ENCODE results near the gene MAP4K3. TPM values are rescaled to one million over a fixed set of nuclear protein-coding genes. Genes with fewer than 3 reads are reported as not detected.

Gene MAP4K3
- total and polyA plus RNA-seq, 10 of the 15 experiments (the other 5 are each of a cell fraction or from before 2014, with no cell fraction given): 0.04 to 0.95 (median 0.21) TPM; not detected in 1

DNA sequence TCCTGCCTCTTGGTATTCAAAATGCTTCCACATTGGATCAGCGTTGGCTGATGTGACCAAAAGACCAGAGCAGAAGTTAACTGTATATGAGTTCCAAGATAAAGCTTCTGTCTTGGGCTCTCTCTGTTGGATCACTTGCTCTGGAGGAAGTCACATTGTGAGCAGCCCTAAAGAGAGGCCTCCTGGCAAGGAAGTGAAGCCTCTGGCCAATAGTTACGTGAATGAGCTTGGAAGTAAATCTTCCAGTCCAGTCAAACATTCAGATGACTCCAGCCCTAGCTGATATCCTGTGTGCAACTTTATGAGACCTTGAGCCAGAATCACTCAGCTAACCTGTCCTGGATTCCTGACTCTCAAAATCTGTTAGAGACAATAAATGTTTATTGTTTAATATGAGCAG lies 125.6 kb downstream of the MAP4K3 start:
- H3K9me3 ChIP-seq (replicated peaks; ENCODE audit: control insufficient read depth, insufficient read depth, low read length): no peaks in the 10 kb centered on the region
- CTCF ChIA-PET: interaction anchor here (0.6 kb wide), 1 partner anchor 30 kb away, joined by 4 read pairs; no protein-coding TSS in a partner anchor
- H3K9ac ChIP-seq (ENCODE audit: control insufficient read depth, insufficient read depth, low read length): no peak overlapping the region
- TF ChIP-seq MLLT1 (IDR thresholded peaks at IDR 0.05) (no peak), NBN (IDR thresholded peaks at IDR 0.05) (no peak), SREBF2 (IDR thresholded peaks at IDR 0.05; ENCODE audit: low read length) (no peak), DPF2 (IDR thresholded peaks at IDR 0.05) (no peak), IRF5 (IDR thresholded peaks at IDR 0.05; ENCODE audit: borderline replicate concordance) (no peak), SMAD1 (IDR thresholded peaks at IDR 0.05; ENCODE audit: low read depth, partially characterized antibody) (no peak), CBX3 (IDR thresholded peaks at IDR 0.05; ENCODE audit: borderline replicate concordance, low read depth) (no peak), NFXL1 (IDR thresholded peaks at IDR 0.05; ENCODE audit: borderline replicate concordance) (no peak), EED (IDR thresholded peaks at IDR 0.05; ENCODE audit: low read depth) (no peak), YBX1 (IDR thresholded peaks at IDR 0.05) (no peak), ZNF622 (IDR thresholded peaks at IDR 0.05) (no peak)
- TF ChIP-seq, protein P1, sequence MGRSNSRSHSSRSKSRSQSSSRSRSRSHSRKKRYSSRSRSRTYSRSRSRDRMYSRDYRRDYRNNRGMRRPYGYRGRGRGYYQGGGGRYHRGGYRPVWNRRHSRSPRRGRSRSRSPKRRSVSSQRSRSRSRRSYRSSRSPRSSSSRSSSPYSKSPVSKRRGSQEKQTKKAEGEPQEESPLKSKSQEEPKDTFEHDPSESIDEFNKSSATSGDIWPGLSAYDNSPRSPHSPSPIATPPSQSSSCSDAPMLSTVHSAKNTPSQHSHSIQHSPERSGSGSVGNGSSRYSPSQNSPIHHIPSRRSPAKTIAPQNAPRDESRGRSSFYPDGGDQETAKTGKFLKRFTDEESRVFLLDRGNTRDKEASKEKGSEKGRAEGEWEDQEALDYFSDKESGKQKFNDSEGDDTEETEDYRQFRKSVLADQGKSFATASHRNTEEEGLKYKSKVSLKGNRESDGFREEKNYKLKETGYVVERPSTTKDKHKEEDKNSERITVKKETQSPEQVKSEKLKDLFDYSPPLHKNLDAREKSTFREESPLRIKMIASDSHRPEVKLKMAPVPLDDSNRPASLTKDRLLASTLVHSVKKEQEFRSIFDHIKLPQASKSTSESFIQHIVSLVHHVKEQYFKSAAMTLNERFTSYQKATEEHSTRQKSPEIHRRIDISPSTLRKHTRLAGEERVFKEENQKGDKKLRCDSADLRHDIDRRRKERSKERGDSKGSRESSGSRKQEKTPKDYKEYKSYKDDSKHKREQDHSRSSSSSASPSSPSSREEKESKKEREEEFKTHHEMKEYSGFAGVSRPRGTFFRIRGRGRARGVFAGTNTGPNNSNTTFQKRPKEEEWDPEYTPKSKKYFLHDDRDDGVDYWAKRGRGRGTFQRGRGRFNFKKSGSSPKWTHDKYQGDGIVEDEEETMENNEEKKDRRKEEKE (IDR thresholded peaks at IDR 0.05): no peak
- POLR2A ChIA-PET: no interaction called here
- in situ Hi-C loops (cut with MboI) (no loop called here), intact Hi-C loops (cut with micrococcal nuclease; ENCODE audit: unreplicated experiment) (no loop called here)
- no peak overlapping the region for H3K4me3 ChIP-seq
- H3K4me2 ChIP-seq (ENCODE audit: control insufficient read depth, insufficient read depth): no peak overlapping the region
- whole genome bisulfite sequencing (ENCODE audit: insufficient coverage, insufficient replicate concordance, low lambda C conversion rate, missing lambda C conversion rate): 100% methylated on average over 2 of the region's 2 CpGs
- RAD21 ChIA-PET (ENCODE audit: unreplicated experiment): no interaction called here
- no peak overlapping the region for H3K27ac ChIP-seq (ENCODE audit: control insufficient read depth, insufficient read depth)
- no peaks in the 10 kb centered on the region for H4K20me1 ChIP-seq (ENCODE audit: control insufficient read depth, insufficient read depth)
- no peaks in the 10 kb centered on the region for H3K27me3 ChIP-seq (replicated peaks in 1 of 2; ENCODE audit: control insufficient read depth in 2 of 2, insufficient read depth in 2 of 2, low read length in 1 of 2)
- FAIRE-seq (no peak), DNase-seq (ENCODE audit: low read depth, low spot score) (no peak), ATAC-seq (no peak)
- no TSS peak for BruUV-seq (replicated peaks)
- no peaks in the 10 kb centered on the region for H3K79me2 ChIP-seq (ENCODE audit: control insufficient read depth, insufficient read depth, low read length)
- H2AFZ ChIP-seq (ENCODE audit: control insufficient read depth, low read depth, low read length): no peak overlapping the region
- peaks cover 0 to 4% of the 10 kb centered on the region in 2 experiments; a peak in 2 of 4 replicates for H3K36me3 ChIP-seq (ENCODE audit: control insufficient read depth in 2 of 2, insufficient read depth in 2 of 2, low read length in 1 of 2)
- no peaks in the 10 kb centered on the region for H3K4me1 ChIP-seq (ENCODE audit: control insufficient read depth, insufficient read depth, low read length)
- SMC1A ChIA-PET (ENCODE audit: uncharacterized antibody, unreplicated experiment): no interaction called here
